B cell (primary cell): Measurements from ENCODE around the gene CXCL5.

ENCODE experiments used
- CTCF ChIP-seq: fragments of 200-600 bp; IDR thresholded peaks from one replicate; pipeline ENCODE4 v1.8.0; 2022; ENCODE audit warnings: antibody characterized with exemption, mild to moderate bottlenecking
- EZH2 ChIP-seq: IDR thresholded peaks from 2 replicates; pipeline ENCODE4 v1.6.1; 2012; ENCODE audit warnings: borderline replicate concordance, low read depth, mild to moderate bottlenecking, moderate library complexity, low read length; ENCODE audit not compliant: insufficient read depth, poor library complexity, severe bottlenecking

GRCh38 chr4:74005528-74005927, 7.1 kb upstream of the CXCL5 start:
- TF ChIP-seq CTCF (no peak), EZH2 (no peak)
